ENCODE results near the gene NSG1.
"Not testable (repeated sequence)": the region's sequence is repeated elsewhere in the genome, so short reads cannot be mapped to it uniquely, and the experiment has no call there.

The NSG1 gene

GRCh38 chr4:4436244-4436823, 49.4 kb downstream of the NSG1 start:
- DNase-seq (ENCODE audit: low spot score) = no peak

- no peak for DNase-seq (ENCODE audit: low spot score)
These were observed 51.0 kb downstream of the NSG1 start for GRCh38 chr4:4437798-4438470.

GRCh38 chr4:4438891-4439290, 52.0 kb downstream of the NSG1 start:
- DNase-seq (ENCODE audit: low spot score) = no peak

GRCh38 chr4:4439782-4440181, 52.9 kb downstream of the NSG1 start:
- no peak for DNase-seq (ENCODE audit: low spot score)

- no peak for DNase-seq (ENCODE audit: low spot score)
These were observed 53.6 kb downstream of the NSG1 start for GRCh38 chr4:4440333-4441061.

- DNase-seq (ENCODE audit: low spot score) = no peak
These were observed 56.9 kb downstream of the NSG1 start for GRCh38 chr4:4443821-4444220.

GRCh38 chr4:4446434-4446833, 59.5 kb downstream of the NSG1 start:
- DNase-seq (ENCODE audit: low spot score) = no peak

- DNase-seq (ENCODE audit: low spot score) = no peak
These were observed 68.4 kb downstream of the NSG1 start for GRCh38 chr4:4455210-4455865.

GRCh38 chr4:4456351-4456750, 69.4 kb downstream of the NSG1 start:
- DNase-seq (ENCODE audit: low spot score) = no peak

- DNase-seq (ENCODE audit: low spot score) = no peak
These were observed 70.1 kb downstream of the NSG1 start for GRCh38 chr4:4456816-4457578.

- DNase-seq (ENCODE audit: low spot score) = no peak
These were observed 71.1 kb downstream of the NSG1 start for GRCh38 chr4:4457803-4458553.

GRCh38 chr4:4459181-4459580, 72.3 kb downstream of the NSG1 start:
- no peak for DNase-seq (ENCODE audit: low spot score)

GRCh38 chr4:4460759-4461158, 73.9 kb downstream of the NSG1 start:
- DNase-seq (ENCODE audit: low spot score) = no peak

- no peak for DNase-seq (ENCODE audit: low spot score)
These were observed 74.3 kb downstream of the NSG1 start for GRCh38 chr4:4461178-4461577.

- DNase-seq (ENCODE audit: low spot score) = no peak
These were observed 74.9 kb downstream of the NSG1 start for GRCh38 chr4:4461850-4462249.

- DNase-seq (ENCODE audit: low spot score) = no peak
These were observed 76.1 kb downstream of the NSG1 start for GRCh38 chr4:4462970-4463369.

- DNase-seq (ENCODE audit: low spot score) = not testable (repeated sequence)
These were observed 78.3 kb downstream of the NSG1 start for GRCh38 chr4:4465238-4465637.
